H9 (cell line): Measurements from ENCODE around the gene HS6ST3. TPM values are rescaled to one million over a fixed set of nuclear protein-coding genes. Genes with fewer than 3 reads are reported as not detected.

Experiments used
- DNase-seq: peaks from one replicate; pipeline ENCODE4 v3.0.0-alpha.2; 2017
- H2AFZ ChIP-seq: one replicate; pipeline ENCODE4 v1.6.1; 2013; ENCODE audit warnings: mild to moderate bottlenecking, low read length, control low read depth, moderate library complexity
- H2AK5ac ChIP-seq: 2 replicates; pipeline ENCODE4 v1.6.1; 2013; ENCODE audit warnings: low read length, control low read depth, mixed read lengths; ENCODE audit not compliant: insufficient read length
- H2BK120ac ChIP-seq: one replicate; pipeline ENCODE4 v1.6.1; 2013; ENCODE audit warnings: low read depth, mild to moderate bottlenecking, low read length, control low read depth, inconsistent platforms; ENCODE audit not compliant: poor library complexity, severe bottlenecking
- H2BK12ac ChIP-seq: 2 replicates; pipeline ENCODE4 v1.6.1; 2013; ENCODE audit warnings: low read length, control low read depth, mixed read lengths, low read depth; ENCODE audit not compliant: insufficient read length
- H2BK15ac ChIP-seq: 2 replicates; pipeline ENCODE4 v1.6.1; 2013; ENCODE audit warnings: low read depth, low read length, control low read depth
- H2BK20ac ChIP-seq: one replicate; pipeline ENCODE4 v1.6.1; 2013; ENCODE audit warnings: low read depth, mild to moderate bottlenecking, low read length, control low read depth, inconsistent platforms; ENCODE audit not compliant: poor library complexity, severe bottlenecking
- H2BK5ac ChIP-seq: 2 replicates; pipeline ENCODE4 v1.6.1; 2013; ENCODE audit warnings: low read length, control low read depth, mixed read lengths; ENCODE audit not compliant: insufficient read length
- H3K14ac ChIP-seq: 2 replicates; pipeline ENCODE4 v1.6.1; 2013; ENCODE audit warnings: low read length, control low read depth; ENCODE audit not compliant: insufficient read depth
- H3K18ac ChIP-seq: 2 replicates; pipeline ENCODE4 v1.6.1; 2013; ENCODE audit warnings: low read depth, mild to moderate bottlenecking, mixed read lengths, low read length, control low read depth; ENCODE audit not compliant: insufficient read length
- H3K23ac ChIP-seq: 2 replicates; pipeline ENCODE4 v1.6.1; 2013; ENCODE audit warnings: low read length, control low read depth, mixed read lengths, low read depth; ENCODE audit not compliant: insufficient read length
- H3K23me2 ChIP-seq: 2 replicates; pipeline ENCODE4 v1.6.1; 2013; ENCODE audit warnings: low read depth, mild to moderate bottlenecking, mixed read lengths, low read length, control low read depth; ENCODE audit not compliant: insufficient read length, poor library complexity, severe bottlenecking
- H3K27ac ChIP-seq: 2 replicates; pipeline ENCODE4 v1.5.1; 2013; ENCODE audit warnings: low read length, control low read depth, mixed read lengths, low read depth; ENCODE audit not compliant: insufficient read length
- H3K27me3 ChIP-seq: 2 replicates; pipeline ENCODE4 v1.6.1; 2013; ENCODE audit warnings: low read length, control low read depth, inconsistent platforms; ENCODE audit not compliant: insufficient read depth
- H3K4ac ChIP-seq: 2 replicates; pipeline ENCODE4 v1.6.1; 2013; ENCODE audit warnings: low read depth, mild to moderate bottlenecking, control low read depth, inconsistent platforms, low read length, moderate library complexity
- H3K4me1 ChIP-seq: 2 replicates; pipeline ENCODE4 v1.6.1; 2013; ENCODE audit warnings: low read length, control low read depth, inconsistent platforms; ENCODE audit not compliant: insufficient read depth
- H3K4me2 ChIP-seq: 2 replicates; pipeline ENCODE4 v1.6.1; 2013; ENCODE audit warnings: low read length, control low read depth, mixed read lengths; ENCODE audit not compliant: insufficient read length, insufficient read depth
- H3K56ac ChIP-seq: 2 replicates; pipeline ENCODE4 v1.6.1; 2013; ENCODE audit warnings: low read depth, mild to moderate bottlenecking, mixed read lengths, low read length, control low read depth; ENCODE audit not compliant: insufficient read length
- H3K79me1 ChIP-seq: 2 replicates; pipeline ENCODE4 v1.6.1; 2013; ENCODE audit warnings: low read depth, mild to moderate bottlenecking, moderate library complexity, low read length, control low read depth, inconsistent platforms; ENCODE audit not compliant: insufficient read depth, poor library complexity, severe bottlenecking
- H3K79me2 ChIP-seq: 2 replicates; pipeline ENCODE4 v1.6.1; 2013; ENCODE audit warnings: low read length, control low read depth, inconsistent platforms; ENCODE audit not compliant: insufficient read depth
- H3K9ac ChIP-seq: 2 replicates; pipeline ENCODE4 v1.6.1; 2013; ENCODE audit warnings: low read length, control low read depth, mixed read lengths; ENCODE audit not compliant: insufficient read length; ENCODE audit errors: extremely low read depth
- H3K9me3 ChIP-seq: one replicate; pipeline ENCODE4 v1.6.1; 2013; ENCODE audit warnings: low read depth, low read length, inconsistent platforms; ENCODE audit not compliant: control insufficient read depth
- H3T11ph ChIP-seq: one replicate; pipeline ENCODE4 v1.6.1; 2013; ENCODE audit warnings: mild to moderate bottlenecking, low read length, control low read depth, inconsistent platforms
- H4K20me1 ChIP-seq: one replicate; pipeline ENCODE4 v1.6.1; 2013; ENCODE audit not compliant: control insufficient read depth, insufficient read length, insufficient read depth
- H4K5ac ChIP-seq: 2 replicates; pipeline ENCODE4 v1.6.1; 2013; ENCODE audit warnings: low read depth, mild to moderate bottlenecking, mixed read lengths, low read length, control low read depth; ENCODE audit not compliant: insufficient read length
- H4K8ac ChIP-seq: replicated peaks from 2 replicates; pipeline ENCODE4 v1.6.1; 2013; ENCODE audit warnings: low read length, control low read depth, mixed read lengths, low read depth; ENCODE audit not compliant: insufficient read length
- H4K91ac ChIP-seq: 2 replicates; pipeline ENCODE4 v1.6.1; 2013; ENCODE audit warnings: low read depth, mild to moderate bottlenecking, moderate library complexity, mixed read lengths, low read length, control low read depth; ENCODE audit not compliant: insufficient read length
- H3K27ac Mint-ChIP-seq, 3 experiments: 2 replicates in 2 of 3; 3 replicates in 1 of 3; pipeline ENCODE4 v1.8.0; 2020 to 2021; ENCODE audit warnings: mixed read lengths in 3 of 3, mild to moderate bottlenecking in 1 of 3, moderate library complexity in 1 of 3
- H3K27me3 Mint-ChIP-seq: 2 replicates; pipeline ENCODE4 v1.8.0; 2021; ENCODE audit warnings: low read depth, mild to moderate bottlenecking, moderate library complexity, mixed read lengths
- H3K36me3 Mint-ChIP-seq, 3 experiments: 2 replicates in 2 of 3; 3 replicates in 1 of 3; pipeline ENCODE4 v1.8.0; 2020 to 2021; ENCODE audit warnings: low read depth in 3 of 3, mixed read lengths in 3 of 3; ENCODE audit not compliant: insufficient read depth in 1 of 3
- H3K4me1 Mint-ChIP-seq, 2 experiments: 2 replicates each; pipeline ENCODE4 v1.8.0; 2020; ENCODE audit warnings: mixed read lengths in 2 of 2
- H3K4me3 Mint-ChIP-seq, 2 experiments: 2 replicates in 1 of 2; 3 replicates in 1 of 2; pipeline ENCODE4 v1.8.0; 2020 to 2021; ENCODE audit warnings: mild to moderate bottlenecking in 2 of 2, mixed read lengths in 2 of 2, moderate library complexity in 1 of 2
- H3K9me3 Mint-ChIP-seq, 2 experiments: 2 replicates in 1 of 2; 3 replicates in 1 of 2; pipeline ENCODE4 v1.8.0; 2020; ENCODE audit warnings: mild to moderate bottlenecking in 2 of 2, mixed read lengths in 2 of 2, moderate library complexity in 1 of 2
- WGBS: extraction: QIAGEN DNeasy Blood & Tissue Kit; methylation state at CpG from one replicate; pipeline ENCODE4 v1.1.7; 2013; ENCODE audit warnings: missing lambda C conversion rate, low lambda C conversion rate, mixed read lengths; ENCODE audit not compliant: insufficient read length; ENCODE audit errors: extremely low coverage; 5-methylcytosine and 5-hydroxymethylcytosine counted together
- total RNA-seq: library from RNA; stranded (reverse); gene quantifications from 2 replicates; pipeline ENCODE4 v1.2.1, GENCODE V29; 2021
- TF ChIP-seq, protein P1 (sequence below): fragments of 200-600 bp; sonication (generic); conservative IDR thresholded peaks from 3 replicates; pipeline ENCODE4 v1.8.0; 2021; ENCODE audit warnings: antibody characterized with exemption, mild to moderate bottlenecking

HS6ST3 gene
- total RNA-seq, 1 experiment from 2014 or later: 0.44 TPM

DNA sequence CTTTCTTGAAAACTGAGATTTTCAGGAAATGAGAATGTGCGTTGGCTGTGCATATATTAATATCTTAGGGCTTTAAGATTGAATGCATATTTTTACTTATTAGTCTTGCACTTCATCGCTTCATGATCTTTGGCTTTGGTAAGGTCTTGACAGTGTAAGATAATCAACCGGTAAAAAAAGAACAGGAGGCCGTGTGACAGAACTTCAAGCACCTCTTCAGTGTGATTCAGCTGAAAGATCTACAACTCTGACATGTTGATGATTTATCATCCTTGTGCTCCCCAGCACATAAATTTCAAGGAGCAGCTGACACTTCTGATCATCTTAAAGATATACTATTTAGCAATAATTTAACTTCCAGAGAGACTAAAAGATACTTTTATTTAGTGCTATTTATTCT is 195.1 kb downstream of the HS6ST3 start:
- H3K23ac ChIP-seq: no peak overlapping the region
- H3K4me3 Mint-ChIP-seq: no peak overlapping the region
- H3K27ac ChIP-seq: no peak overlapping the region
- no peak overlapping the region for H2BK12ac ChIP-seq
- H3K9me3 ChIP-seq: no peaks in the 10 kb centered on the region
- no peaks in the 10 kb centered on the region for H3K27me3 Mint-ChIP-seq
- H4K8ac ChIP-seq: no peak overlapping the region
- H2BK15ac ChIP-seq: no peak overlapping the region
- no peak overlapping the region for H3K9ac ChIP-seq
- no peaks in the 10 kb centered on the region for H3K79me1 ChIP-seq
- H3T11ph ChIP-seq: no peak overlapping the region
- H4K91ac ChIP-seq: no peak overlapping the region
- H3K4ac ChIP-seq: no peak overlapping the region
- H3K36me3 Mint-ChIP-seq: no peaks in the 10 kb centered on the region
- H3K23me2 ChIP-seq: no peaks in the 10 kb centered on the region
- no peak for DNase-seq
- peaks cover 2% of the 10 kb centered on the region; the same call in 1 of the 2 replicates for H3K4me1 ChIP-seq
- no peak overlapping the region for H3K4me2 ChIP-seq
- H2AFZ ChIP-seq: no peak overlapping the region
- no peaks in the 10 kb centered on the region for H3K9me3 Mint-ChIP-seq
- H2BK120ac ChIP-seq: no peak overlapping the region
- H4K20me1 ChIP-seq: no peaks in the 10 kb centered on the region
- peaks cover 4 to 10% of the 10 kb centered on the region in 2 experiments for H3K4me1 Mint-ChIP-seq
- H3K14ac ChIP-seq: no peak overlapping the region
- H3K27ac Mint-ChIP-seq: no peak overlapping the region
- H3K79me2 ChIP-seq: no peaks in the 10 kb centered on the region
- no peak overlapping the region for H4K5ac ChIP-seq
- H2BK5ac ChIP-seq: no peak overlapping the region
- TF ChIP-seq, protein P1, sequence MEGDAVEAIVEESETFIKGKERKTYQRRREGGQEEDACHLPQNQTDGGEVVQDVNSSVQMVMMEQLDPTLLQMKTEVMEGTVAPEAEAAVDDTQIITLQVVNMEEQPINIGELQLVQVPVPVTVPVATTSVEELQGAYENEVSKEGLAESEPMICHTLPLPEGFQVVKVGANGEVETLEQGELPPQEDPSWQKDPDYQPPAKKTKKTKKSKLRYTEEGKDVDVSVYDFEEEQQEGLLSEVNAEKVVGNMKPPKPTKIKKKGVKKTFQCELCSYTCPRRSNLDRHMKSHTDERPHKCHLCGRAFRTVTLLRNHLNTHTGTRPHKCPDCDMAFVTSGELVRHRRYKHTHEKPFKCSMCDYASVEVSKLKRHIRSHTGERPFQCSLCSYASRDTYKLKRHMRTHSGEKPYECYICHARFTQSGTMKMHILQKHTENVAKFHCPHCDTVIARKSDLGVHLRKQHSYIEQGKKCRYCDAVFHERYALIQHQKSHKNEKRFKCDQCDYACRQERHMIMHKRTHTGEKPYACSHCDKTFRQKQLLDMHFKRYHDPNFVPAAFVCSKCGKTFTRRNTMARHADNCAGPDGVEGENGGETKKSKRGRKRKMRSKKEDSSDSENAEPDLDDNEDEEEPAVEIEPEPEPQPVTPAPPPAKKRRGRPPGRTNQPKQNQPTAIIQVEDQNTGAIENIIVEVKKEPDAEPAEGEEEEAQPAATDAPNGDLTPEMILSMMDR: no peak
- WGBS: no CpG with 5 or more reads among the region's 4 CpGs
- no peak overlapping the region for H2AK5ac ChIP-seq
- H3K18ac ChIP-seq: no peak overlapping the region
- H3K27me3 ChIP-seq: no peaks in the 10 kb centered on the region
- no peak overlapping the region for H2BK20ac ChIP-seq
- no peak overlapping the region for H3K56ac ChIP-seq
